T-helper 17 cell (primary cell): ENCODE data around the gene TMC7. TPM values are rescaled to one million over a fixed set of nuclear protein-coding genes. Genes with fewer than 3 reads are reported as not detected.

Experiments used
- ATAC-seq: fragments of 150-1000 bp; cut with Tn5 transposase; 2 replicates; pipeline ENCODE4 v1.10.0; 2021; ENCODE audit warnings: mild to moderate bottlenecking, moderate library complexity
- DNase-seq, 3 donors: peaks; one replicate each; pipeline versions ENCODE4 v3.0.0 to v3.0.0-alpha.2; 2020 to 2021
- H3K9me3 ChIP-seq: one replicate; pipeline ENCODE4 v1.7.0; 2013; ENCODE audit warnings: low read length, mild to moderate bottlenecking; ENCODE audit not compliant: control insufficient read depth, poor library complexity, severe bottlenecking
- H3K27ac Mint-ChIP-seq: one replicate; pipeline ENCODE4 v1.8.0; 2022; ENCODE audit warnings: mild to moderate bottlenecking, moderate library complexity, mixed read lengths
- H3K27me3 Mint-ChIP-seq: one replicate; pipeline ENCODE4 v1.8.0; 2022; ENCODE audit warnings: mixed read lengths
- H3K36me3 Mint-ChIP-seq: one replicate; pipeline ENCODE4 v1.8.0; 2022; ENCODE audit warnings: low read depth, mixed read lengths
- H3K4me1 Mint-ChIP-seq: one replicate; pipeline ENCODE4 v1.8.0; 2022; ENCODE audit warnings: mild to moderate bottlenecking, mixed read lengths
- H3K4me3 Mint-ChIP-seq: one replicate; pipeline ENCODE4 v1.8.0; 2022; ENCODE audit warnings: mild to moderate bottlenecking, moderate library complexity, mixed read lengths
- total RNA-seq, 4 donors: library from RNA in 2 of 4; stranded (reverse) in 2 of 4; gene quantifications; one replicate each; pipeline ENCODE4 v1.2.3 and lab custom pipeline; 2022 to 2026

Gene TMC7
- total RNA-seq, 2 donors from 2014 or later: not detected

- H3K4me1 Mint-ChIP-seq: peaks cover 3% of the 10 kb centered on the region
- H3K4me3 Mint-ChIP-seq: no peak overlapping the region
- no peaks in the 10 kb centered on the region for H3K36me3 Mint-ChIP-seq
- no peaks in the 10 kb centered on the region for H3K9me3 ChIP-seq
- H3K27ac Mint-ChIP-seq: no peak overlapping the region
- H3K27me3 Mint-ChIP-seq: peaks cover 45% of the 10 kb centered on the region
- DNase-seq: no peak
- no peak for ATAC-seq
Observed at GRCh38 chr16:19108409-19109287, 124.9 kb downstream of the TMC7 start.

- peaks cover 3% of the 10 kb centered on the region for H3K4me1 Mint-ChIP-seq
Observed at GRCh38 chr16:19109288-19109664, 125.5 kb downstream of the TMC7 start.

GRCh38 chr16:19110537-19111360 lies 127.0 kb downstream of the TMC7 start:
- no peaks in the 10 kb centered on the region for H3K9me3 ChIP-seq
- H3K4me3 Mint-ChIP-seq: no peak overlapping the region
- DNase-seq: no peak
- H3K27ac Mint-ChIP-seq: no peak overlapping the region
- peaks cover 47% of the 10 kb centered on the region for H3K27me3 Mint-ChIP-seq
- H3K36me3 Mint-ChIP-seq: no peaks in the 10 kb centered on the region
- ATAC-seq: no peak
- peaks cover 3% of the 10 kb centered on the region for H3K4me1 Mint-ChIP-seq

More at GRCh38 chr16:19109288-19109664, 125.5 kb downstream of the TMC7 start:
- Mint-ChIP-seq H3K36me3 (no peaks in the 10 kb centered on the region), H3K4me3 (no peak overlapping the region), H3K27ac (no peak overlapping the region), H3K27me3 (peaks cover 46% of the 10 kb centered on the region)
- no peaks in the 10 kb centered on the region for H3K9me3 ChIP-seq
- no peak for ATAC-seq
- no peak for DNase-seq

GRCh38 chr16:19112099-19112407 lies 128.3 kb downstream of the TMC7 start:
- no peaks in the 10 kb centered on the region for H3K9me3 ChIP-seq
- no peak overlapping the region for H3K27ac Mint-ChIP-seq
- no peak for DNase-seq
- H3K4me1 Mint-ChIP-seq: peaks cover 3% of the 10 kb centered on the region
- H3K36me3 Mint-ChIP-seq: no peaks in the 10 kb centered on the region
- ATAC-seq: no peak
- H3K27me3 Mint-ChIP-seq: peaks cover 54% of the 10 kb centered on the region
- no peak overlapping the region for H3K4me3 Mint-ChIP-seq

Other genes with a start within 250 kb of the TMC7 start
- 1,000 to 10,000 TPM; 3,265 to 3,350 TPM for gene RPS15A, start 193.6 kb upstream of the TMC7 start, total RNA-seq
- gene ARL6IP1, start 182.4 kb upstream of the TMC7 start, total RNA-seq: 100 to 1,000 TPM in 1 of 2 donors, 10 to 100 TPM in 1; 99.5 to 104 TPM
- gene SMG1, start 57.5 kb upstream of the TMC7 start, total RNA-seq: 100 to 1,000 TPM; 177 to 192 TPM
- 10 to 100 TPM; 13.7 to 14.7 TPM for gene COQ7, start 83.7 kb downstream of the TMC7 start, total RNA-seq
- gene ITPRIPL2, start 130.0 kb downstream of the TMC7 start, total RNA-seq: 1 to 10 TPM in 1 of 2 donors, under 1 TPM in 1; 0.85 to 2.0 TPM
- under 1 TPM in 1 of 2 donors, not detected in 1; 0.97 TPM for gene SYT17, start 184.3 kb downstream of the TMC7 start, total RNA-seq